HCT116 (cell line): ENCODE data around the gene ATP8B3. TPM values are rescaled to one million over a fixed set of nuclear protein-coding genes. Genes with fewer than 3 reads are reported as not detected.

Experiments
- ATAC-seq: fragments of 200-7000 bp; cut with Tn5 transposase; 2 replicates; pipeline ENCODE4 v1.9.1; 2020; ENCODE audit warnings: mild to moderate bottlenecking, moderate library complexity
- BruUV-seq: library from RNA; stranded (reverse); fragments of 400-500 nt; replicated peaks from 2 replicates; lab custom pipeline; 2021; lab: Mats Ljungman, UMichigan
- CTCF ChIA-PET: fragments of 300-600 bp; sonication (Branson Sonifier 250); formaldehyde crosslinking; loops from one replicate; lab custom pipeline; 2021; ENCODE audit warnings: antibody characterized with exemption; lab: Charles Lee
- POLR2A ChIA-PET: fragments of 300-600, 350-600 bp; sonication (Branson Sonifier 250); formaldehyde crosslinking; loops from one replicate; lab custom pipeline; 2021; ENCODE audit warnings: antibody characterized with exemption; lab: Charles Lee
- RAD21 ChIA-PET, 2 experiments: fragments of 300-600 bp; sonication (Branson Sonifier 250); formaldehyde crosslinking; loops; one replicate each; lab custom pipeline; 2023; ENCODE audit warnings: low total read pairs in 2 of 2; ENCODE audit not compliant: uncharacterized antibody in 2 of 2, unreplicated experiment in 2 of 2, low non-redundant PET in 1 of 2; lab: Charles Lee
- DNase-seq: peaks from one replicate; pipeline ENCODE4 v3.0.0-alpha.2; 2010; ENCODE audit warnings: low read depth, low spot score
- H2AFZ ChIP-seq: fragments of 200-600 bp; shearing (Covaris generic), sonication (generic); 2 replicates; pipeline ENCODE4 v1.6.1; 2017; ENCODE audit warnings: low read depth, mixed run types, mixed read lengths, antibody characterized with exemption, low read length; ENCODE audit not compliant: poor library complexity, severe bottlenecking
- H3K27ac ChIP-seq: 2 replicates; pipeline ENCODE4 v1.5.1; 2012; ENCODE audit warnings: low read depth, low read length
- H3K27me3 ChIP-seq: fragments of 200-600 bp; sonication (generic); 2 replicates; pipeline ENCODE4 v1.6.1; 2016; ENCODE audit warnings: mixed run types, low read length, mixed read lengths; ENCODE audit not compliant: insufficient read depth
- H3K36me3 ChIP-seq, 2 experiments: fragments of 200-500 bp in 1 of 2; fragments of 200-600 bp in 1 of 2; sonication (Bioruptor generic) in 1 of 2; sonication (generic) in 1 of 2; 2 replicates each; pipeline versions ENCODE4 v1.5.1 to v1.6.1; 2014 to 2016; ENCODE audit warnings: low read length in 2 of 2, inconsistent platforms in 1 of 2, mixed read lengths in 1 of 2, mixed run types in 1 of 2; ENCODE audit not compliant: insufficient read depth in 2 of 2, control insufficient read depth in 1 of 2
- H3K4me1 ChIP-seq, 2 experiments: fragments of 200-600 bp in 1 of 2; sonication (generic) in 1 of 2; 2 replicates each; pipeline versions ENCODE4 v1.5.1 to v1.6.1; 2012 to 2017; ENCODE audit warnings: low read length in 2 of 2, inconsistent platforms in 1 of 2, mild to moderate bottlenecking in 1 of 2, mixed read lengths in 1 of 2, mixed run types in 1 of 2, moderate library complexity in 1 of 2; ENCODE audit not compliant: insufficient read depth in 2 of 2, control insufficient read depth in 1 of 2
- H3K4me2 ChIP-seq: fragments of 200-600 bp; sonication (generic); 2 replicates; pipeline ENCODE4 v1.6.1; 2017; ENCODE audit warnings: mixed run types, low read length, mixed read lengths
- H3K4me3 ChIP-seq, 2 experiments: fragments of 200-600 bp in 1 of 2; sonication (generic) in 1 of 2; replicated peaks in 1 of 2; 2 replicates each; pipeline ENCODE4 v1.5.1; 2011 to 2016; ENCODE audit warnings: low read length in 2 of 2, control low read depth in 1 of 2, low read depth in 1 of 2, mild to moderate bottlenecking in 1 of 2, mixed read lengths in 1 of 2, mixed run types in 1 of 2
- H3K79me2 ChIP-seq: fragments of 200-600 bp; sonication (generic); 2 replicates; pipeline ENCODE4 v1.6.1; 2017; ENCODE audit warnings: mild to moderate bottlenecking, mixed run types, low read length, moderate library complexity, mixed read lengths; ENCODE audit not compliant: insufficient read depth
- H3K9ac ChIP-seq: fragments of 200-600 bp; sonication (generic); 2 replicates; pipeline ENCODE4 v1.6.1; 2016; ENCODE audit warnings: low read length, mixed read lengths
- H3K9me2 ChIP-seq: fragments of 200-600 bp; sonication (generic), shearing (Covaris generic); 2 replicates; pipeline ENCODE4 v1.6.1; 2017; ENCODE audit warnings: mixed run types, mild to moderate bottlenecking, moderate library complexity; ENCODE audit not compliant: insufficient read depth
- H3K9me3 ChIP-seq, 2 experiments: fragments of 200-500 bp in 1 of 2; fragments of 200-600 bp in 1 of 2; sonication (Bioruptor generic) in 1 of 2; sonication (generic) in 1 of 2; 2 replicates each; pipeline ENCODE4 v1.6.1; 2014 to 2017; ENCODE audit warnings: low read length in 2 of 2, mixed read lengths in 2 of 2, inconsistent platforms in 1 of 2, low read depth in 1 of 2, mild to moderate bottlenecking in 1 of 2, mixed run types in 1 of 2, moderate library complexity in 1 of 2; ENCODE audit not compliant: control insufficient read depth in 1 of 2, insufficient read depth in 1 of 2
- H4K20me1 ChIP-seq: fragments of 200-600 bp; sonication (generic), shearing (Covaris generic); 2 replicates; pipeline ENCODE4 v1.6.1; 2017; ENCODE audit warnings: mixed run types, mild to moderate bottlenecking, moderate library complexity; ENCODE audit not compliant: insufficient read depth
- CEBPB ChIP-seq: IDR thresholded peaks from 2 replicates; pipeline ENCODE4 v1.6.1; 2012; ENCODE audit warnings: low read depth
- EZH2 ChIP-seq: fragments of 200-600 bp; sonication (generic); IDR thresholded peaks from 2 replicates; pipeline ENCODE4 v1.6.1; 2017; ENCODE audit warnings: antibody characterized with exemption, mixed run types
- POLR2A ChIP-seq: IDR thresholded peaks from 2 replicates; pipeline ENCODE4 v1.7.0; 2011; ENCODE audit warnings: borderline replicate concordance; ENCODE audit not compliant: insufficient read depth, insufficient read length; ENCODE audit errors: extremely low read depth
- POLR2AphosphoS5 ChIP-seq: IDR thresholded peaks from 2 replicates; pipeline ENCODE4 v1.6.1; 2011; ENCODE audit warnings: mild to moderate bottlenecking, low read depth, low read length, moderate library complexity
- SP1 ChIP-seq: IDR thresholded peaks from 2 replicates; pipeline ENCODE4 v1.6.1; 2012; ENCODE audit warnings: low read depth
- TCF7L2 ChIP-seq: IDR thresholded peaks from 2 replicates; pipeline ENCODE4 v1.7.0; 2011; ENCODE audit warnings: borderline replicate concordance, inconsistent platforms; ENCODE audit not compliant: insufficient read depth, insufficient read length; ENCODE audit errors: extremely low read depth
- YY1 ChIP-seq: IDR thresholded peaks from 2 replicates; pipeline ENCODE4 v1.6.1; 2011; ENCODE audit warnings: low read length, low read depth, moderate library complexity, mild to moderate bottlenecking; ENCODE audit not compliant: insufficient replicate concordance; ENCODE audit errors: extremely low read depth
- ZFX ChIP-seq: fragments of 450-650 bp; IDR thresholded peaks from 2 replicates; pipeline ENCODE4 v1.6.1; 2017
- ZNF274 ChIP-seq: fragments of 200-500 bp; sonication (Bioruptor generic); IDR thresholded peaks from 2 replicates; pipeline ENCODE4 v1.6.1; 2014; ENCODE audit warnings: mild to moderate bottlenecking, low read depth, low read length, inconsistent platforms
- intact Hi-C: fragments of 100-400 bp; cut with micrococcal nuclease; formaldehyde crosslinking; loops from 2 replicates; pipeline ENCODE4 v1.10.0; 2022
- total RNA-seq: library from RNA; stranded (reverse); gene quantifications from one replicate; pipeline ENCODE4 v1.2.1, GENCODE V29; 2021; ENCODE audit not compliant: unreplicated experiment
- TF ChIP-seq, protein P1 (sequence below): IDR thresholded peaks from 2 replicates; pipeline ENCODE4 v1.6.1; 2012; ENCODE audit warnings: low read depth
- TF ChIP-seq, protein P2 (sequence below): IDR thresholded peaks from 2 replicates; pipeline ENCODE4 v1.6.1; 2012
- TF ChIP-seq, protein P3 (sequence below), 3 experiments: fragments of 200-600 bp in 1 of 3; sonication (generic) in 1 of 3; IDR thresholded peaks in 2 of 3; conservative IDR thresholded peaks in 1 of 3; 2 replicates each; pipeline ENCODE4 v1.5.1; 2012 to 2017; ENCODE audit warnings: low read depth in 2 of 3, low read length in 2 of 3, antibody characterized with exemption in 1 of 3, borderline replicate concordance in 1 of 3, control low read depth in 1 of 3, mild to moderate bottlenecking in 1 of 3, mixed read lengths in 1 of 3, mixed run types in 1 of 3, moderate library complexity in 1 of 3; ENCODE audit not compliant: insufficient read depth in 1 of 3

The ATP8B3 gene
- total RNA-seq, 1 experiment from 2014 or later: 17.0 TPM

DNA sequence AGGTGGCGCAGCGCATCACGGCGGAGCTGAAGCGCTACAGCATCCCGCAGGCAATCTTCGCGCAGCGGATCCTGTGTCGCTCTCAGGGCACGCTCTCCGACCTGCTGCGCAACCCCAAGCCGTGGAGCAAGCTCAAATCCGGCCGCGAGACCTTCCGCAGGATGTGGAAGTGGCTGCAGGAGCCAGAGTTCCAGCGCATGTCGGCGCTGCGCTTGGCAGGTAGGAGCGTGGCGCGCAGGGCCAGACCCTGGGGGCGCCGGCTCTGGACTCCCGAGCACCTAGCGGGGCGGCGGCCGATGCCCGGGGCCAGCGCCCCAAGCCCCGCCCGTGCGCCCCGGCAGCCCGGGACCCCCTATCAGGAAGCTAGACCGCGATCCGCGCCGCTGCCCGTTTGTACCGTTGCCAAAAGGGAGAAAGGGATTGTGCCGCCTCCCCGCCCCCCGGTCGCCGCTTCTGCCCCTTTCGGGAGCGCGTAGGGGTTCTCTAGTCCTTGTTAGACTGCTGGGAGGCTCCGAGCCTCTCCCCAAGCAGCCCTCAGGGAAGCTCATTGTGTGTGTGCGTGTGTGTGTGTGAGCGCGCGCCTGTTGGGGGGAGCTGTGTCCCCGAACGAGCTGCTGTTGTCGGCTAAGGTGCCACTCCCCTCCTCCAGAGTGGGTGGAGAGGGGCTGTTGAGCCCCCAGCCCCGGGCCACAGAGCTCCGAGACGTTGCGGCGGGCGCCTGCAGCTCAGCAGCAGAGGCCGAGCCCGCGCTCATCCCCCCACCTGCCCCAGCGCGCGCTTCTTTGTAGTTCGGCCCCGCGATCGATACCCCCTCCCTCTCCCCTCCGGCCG is 57.2 kb downstream of the ATP8B3 start:
- Histone ChIP-seq H2AFZ (no peak overlapping the region), H3K27ac (peak overlapping the region; percentile 87), H3K4me3 (peak overlapping the region; percentile 62 to 66), H3K9ac (peak overlapping the region; percentile 74), H4K20me1 (peaks cover 4% of the 10 kb centered on the region; the same call in 1 of the 2 replicates), H3K27me3 (no peaks in the 10 kb centered on the region), H3K4me1 (peaks cover 18 to 52% of the 10 kb centered on the region in 2 experiments), H3K36me3 (peaks cover under 1 to 3% of the 10 kb centered on the region in 2 experiments; a peak in 1 of 4 replicates), H3K9me2 (no peaks in the 10 kb centered on the region), H3K4me2 (peak overlapping the region; percentile 76), H3K9me3 (no peaks in the 10 kb centered on the region), H3K79me2 (peaks cover 64% of the 10 kb centered on the region)
- ChIA-PET CTCF (no interaction called here), POLR2A (interaction anchor here (1.2 kb wide), 1 partner anchor 8 kb away, joined by 3 read pairs; no protein-coding TSS in a partner anchor), RAD21 (interaction anchor here in 1 of 2 experiments (1.0 kb wide), 1 partner anchor 8 kb away, joined by 3 read pairs; no protein-coding TSS in a partner anchor)
- TF ChIP-seq, protein P1, sequence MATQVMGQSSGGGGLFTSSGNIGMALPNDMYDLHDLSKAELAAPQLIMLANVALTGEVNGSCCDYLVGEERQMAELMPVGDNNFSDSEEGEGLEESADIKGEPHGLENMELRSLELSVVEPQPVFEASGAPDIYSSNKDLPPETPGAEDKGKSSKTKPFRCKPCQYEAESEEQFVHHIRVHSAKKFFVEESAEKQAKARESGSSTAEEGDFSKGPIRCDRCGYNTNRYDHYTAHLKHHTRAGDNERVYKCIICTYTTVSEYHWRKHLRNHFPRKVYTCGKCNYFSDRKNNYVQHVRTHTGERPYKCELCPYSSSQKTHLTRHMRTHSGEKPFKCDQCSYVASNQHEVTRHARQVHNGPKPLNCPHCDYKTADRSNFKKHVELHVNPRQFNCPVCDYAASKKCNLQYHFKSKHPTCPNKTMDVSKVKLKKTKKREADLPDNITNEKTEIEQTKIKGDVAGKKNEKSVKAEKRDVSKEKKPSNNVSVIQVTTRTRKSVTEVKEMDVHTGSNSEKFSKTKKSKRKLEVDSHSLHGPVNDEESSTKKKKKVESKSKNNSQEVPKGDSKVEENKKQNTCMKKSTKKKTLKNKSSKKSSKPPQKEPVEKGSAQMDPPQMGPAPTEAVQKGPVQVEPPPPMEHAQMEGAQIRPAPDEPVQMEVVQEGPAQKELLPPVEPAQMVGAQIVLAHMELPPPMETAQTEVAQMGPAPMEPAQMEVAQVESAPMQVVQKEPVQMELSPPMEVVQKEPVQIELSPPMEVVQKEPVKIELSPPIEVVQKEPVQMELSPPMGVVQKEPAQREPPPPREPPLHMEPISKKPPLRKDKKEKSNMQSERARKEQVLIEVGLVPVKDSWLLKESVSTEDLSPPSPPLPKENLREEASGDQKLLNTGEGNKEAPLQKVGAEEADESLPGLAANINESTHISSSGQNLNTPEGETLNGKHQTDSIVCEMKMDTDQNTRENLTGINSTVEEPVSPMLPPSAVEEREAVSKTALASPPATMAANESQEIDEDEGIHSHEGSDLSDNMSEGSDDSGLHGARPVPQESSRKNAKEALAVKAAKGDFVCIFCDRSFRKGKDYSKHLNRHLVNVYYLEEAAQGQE: no peak
- TF ChIP-seq, protein P2, sequence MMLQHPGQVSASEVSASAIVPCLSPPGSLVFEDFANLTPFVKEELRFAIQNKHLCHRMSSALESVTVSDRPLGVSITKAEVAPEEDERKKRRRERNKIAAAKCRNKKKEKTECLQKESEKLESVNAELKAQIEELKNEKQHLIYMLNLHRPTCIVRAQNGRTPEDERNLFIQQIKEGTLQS: no peak
- TF ChIP-seq, protein P3, sequence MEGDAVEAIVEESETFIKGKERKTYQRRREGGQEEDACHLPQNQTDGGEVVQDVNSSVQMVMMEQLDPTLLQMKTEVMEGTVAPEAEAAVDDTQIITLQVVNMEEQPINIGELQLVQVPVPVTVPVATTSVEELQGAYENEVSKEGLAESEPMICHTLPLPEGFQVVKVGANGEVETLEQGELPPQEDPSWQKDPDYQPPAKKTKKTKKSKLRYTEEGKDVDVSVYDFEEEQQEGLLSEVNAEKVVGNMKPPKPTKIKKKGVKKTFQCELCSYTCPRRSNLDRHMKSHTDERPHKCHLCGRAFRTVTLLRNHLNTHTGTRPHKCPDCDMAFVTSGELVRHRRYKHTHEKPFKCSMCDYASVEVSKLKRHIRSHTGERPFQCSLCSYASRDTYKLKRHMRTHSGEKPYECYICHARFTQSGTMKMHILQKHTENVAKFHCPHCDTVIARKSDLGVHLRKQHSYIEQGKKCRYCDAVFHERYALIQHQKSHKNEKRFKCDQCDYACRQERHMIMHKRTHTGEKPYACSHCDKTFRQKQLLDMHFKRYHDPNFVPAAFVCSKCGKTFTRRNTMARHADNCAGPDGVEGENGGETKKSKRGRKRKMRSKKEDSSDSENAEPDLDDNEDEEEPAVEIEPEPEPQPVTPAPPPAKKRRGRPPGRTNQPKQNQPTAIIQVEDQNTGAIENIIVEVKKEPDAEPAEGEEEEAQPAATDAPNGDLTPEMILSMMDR (IDR thresholded peaks at IDR 0.05 in 2 of 3, conservative IDR thresholded peaks at IDR 0.05 in 1 of 3; ENCODE audit: borderline replicate concordance in 1 of 3, insufficient read depth in 1 of 3, low read depth in 2 of 3, low read length in 2 of 3): no peak
- no peak for TF ChIP-seq ZFX
- peak; percentile 20 for TF ChIP-seq POLR2A
- no peak for TF ChIP-seq EZH2
- no peak for TF ChIP-seq CEBPB
- TF ChIP-seq ZNF274: no peak
- no peak for TF ChIP-seq YY1
- peak; percentile 39 for TF ChIP-seq TCF7L2
- TF ChIP-seq POLR2AphosphoS5: no peak
- TF ChIP-seq SP1: no peak
- ATAC-seq (no peak), DNase-seq (no peak)
- intact Hi-C loops: no loop called here
- no TSS peak for BruUV-seq
